ENCODE data around the gene POU2AF3.

- TF ChIP-seq CTCF (conservative IDR thresholded peaks at IDR 0.05; ENCODE audit: low read length): no peak
- no peak for TF ChIP-seq EZH2phosphoT487 (IDR thresholded peaks at IDR 0.05; ENCODE audit: borderline replicate concordance)
These were observed 13.7 kb downstream of the POU2AF3 start for GRCh38 chr11:111312076-111312475.

All from Loucy (cell line).